ENCODE measurements around the gene AHI1.

DNA sequence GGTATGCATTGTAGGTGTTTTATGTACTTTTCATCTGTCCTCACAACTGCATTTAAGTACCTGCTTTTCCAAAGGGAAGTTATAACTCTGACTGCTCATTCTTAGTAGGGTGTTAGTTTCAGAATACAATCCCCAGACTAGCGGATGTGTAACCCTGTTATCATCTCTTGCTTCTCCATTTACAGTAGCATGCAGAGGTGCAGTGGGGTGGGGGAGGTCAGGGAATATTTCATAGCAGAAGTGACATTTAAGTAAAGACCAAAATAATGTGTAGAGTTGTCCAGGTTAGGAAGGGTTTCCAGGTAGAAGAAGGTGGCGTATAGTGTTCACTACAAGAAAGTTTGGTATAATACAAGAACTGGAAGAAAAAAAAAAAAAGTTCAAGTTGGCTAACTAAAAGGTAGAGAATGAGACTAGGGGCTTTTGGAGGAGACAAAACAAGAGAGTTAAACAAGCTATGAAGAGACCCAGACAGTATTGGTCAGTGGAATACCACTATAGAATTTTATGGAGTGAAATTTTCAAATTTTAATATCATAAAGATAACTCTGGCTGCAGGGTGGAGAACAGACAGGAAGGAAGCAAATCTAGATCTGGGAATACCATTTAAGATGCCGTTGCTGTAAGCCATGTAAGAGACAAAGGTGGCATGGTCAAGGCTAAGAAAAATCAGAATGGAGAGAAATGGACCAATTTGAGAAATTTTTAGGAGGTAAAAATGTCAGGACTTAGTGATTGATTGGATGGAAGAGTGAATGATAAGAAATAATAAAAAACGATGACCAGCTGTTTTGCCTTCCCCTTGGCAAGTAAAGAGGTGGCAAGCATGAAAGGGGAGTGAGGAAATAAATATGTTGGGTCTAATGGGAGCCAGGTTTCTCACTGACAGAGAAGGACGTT is 2.2 kb upstream of the AHI1 start:
- TF ChIP-seq, protein P1, sequence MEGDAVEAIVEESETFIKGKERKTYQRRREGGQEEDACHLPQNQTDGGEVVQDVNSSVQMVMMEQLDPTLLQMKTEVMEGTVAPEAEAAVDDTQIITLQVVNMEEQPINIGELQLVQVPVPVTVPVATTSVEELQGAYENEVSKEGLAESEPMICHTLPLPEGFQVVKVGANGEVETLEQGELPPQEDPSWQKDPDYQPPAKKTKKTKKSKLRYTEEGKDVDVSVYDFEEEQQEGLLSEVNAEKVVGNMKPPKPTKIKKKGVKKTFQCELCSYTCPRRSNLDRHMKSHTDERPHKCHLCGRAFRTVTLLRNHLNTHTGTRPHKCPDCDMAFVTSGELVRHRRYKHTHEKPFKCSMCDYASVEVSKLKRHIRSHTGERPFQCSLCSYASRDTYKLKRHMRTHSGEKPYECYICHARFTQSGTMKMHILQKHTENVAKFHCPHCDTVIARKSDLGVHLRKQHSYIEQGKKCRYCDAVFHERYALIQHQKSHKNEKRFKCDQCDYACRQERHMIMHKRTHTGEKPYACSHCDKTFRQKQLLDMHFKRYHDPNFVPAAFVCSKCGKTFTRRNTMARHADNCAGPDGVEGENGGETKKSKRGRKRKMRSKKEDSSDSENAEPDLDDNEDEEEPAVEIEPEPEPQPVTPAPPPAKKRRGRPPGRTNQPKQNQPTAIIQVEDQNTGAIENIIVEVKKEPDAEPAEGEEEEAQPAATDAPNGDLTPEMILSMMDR (IDR thresholded peaks at IDR 0.05; ENCODE audit: insufficient read depth, low read depth, low read length) = no peak
- TF ChIP-seq EZH2 (IDR thresholded peaks at IDR 0.05; ENCODE audit: insufficient read depth, low read length) = no peak

All from astrocyte (in vitro differentiated cells and primary cell).